ENCODE data around the gene HDHD3.
"Not testable (repeated sequence)": the region's sequence is repeated elsewhere in the genome, so short reads cannot be mapped to it uniquely, and the experiment has no call there.

HDHD3 gene

DNA sequence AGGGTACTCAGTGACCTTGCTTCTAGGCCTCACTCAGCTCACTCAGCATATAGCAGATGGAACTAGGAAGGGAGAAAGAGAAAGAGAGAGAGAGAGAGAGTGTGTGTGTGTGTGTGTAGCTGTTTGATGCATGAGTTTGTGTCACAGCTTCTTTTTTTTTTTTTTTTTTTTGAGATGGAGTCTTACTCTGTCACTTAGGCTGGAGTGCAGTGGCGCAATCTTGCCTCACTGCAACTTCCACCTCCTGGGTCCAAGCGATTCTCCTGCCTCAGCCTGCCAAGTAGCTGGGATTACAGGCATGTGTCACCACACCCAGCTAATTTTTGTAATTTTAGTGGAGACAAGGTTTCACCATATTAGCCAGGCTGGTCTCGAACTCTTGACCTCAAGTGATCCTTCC lies 11.1 kb downstream of the HDHD3 start:
- H2AK5ac ChIP-seq (ENCODE audit: low read length); H3K4ac ChIP-seq (ENCODE audit: low read depth, low read length); H3K4me3 ChIP-seq (ENCODE audit: low read depth, low read length); H4K12ac ChIP-seq (ENCODE audit: low read depth, low read length); H3K27me3 ChIP-seq (ENCODE audit: insufficient read depth, low read length); H4K91ac ChIP-seq (ENCODE audit: low read depth, low read length); H3K18ac ChIP-seq (ENCODE audit: low read length); H3K4me1 ChIP-seq (ENCODE audit: control insufficient read depth in 1 of 2, insufficient read depth in 2 of 2, low read length in 2 of 2); H3K27ac ChIP-seq (ENCODE audit: low read depth, low read length); H3K79me2 ChIP-seq (ENCODE audit: control insufficient read depth, insufficient read depth, low read length, poor library complexity); DNase-seq; H3K14ac ChIP-seq (ENCODE audit: low read length); H3K9ac ChIP-seq (ENCODE audit: low read length); H4K8ac ChIP-seq (ENCODE audit: low read depth, low read length); H2AFZ ChIP-seq (ENCODE audit: insufficient read depth, low read length, poor library complexity); H3K79me1 ChIP-seq (ENCODE audit: low read length); H2BK5ac ChIP-seq (ENCODE audit: low read depth, low read length, poor library complexity); H3K36me3 ChIP-seq (ENCODE audit: control insufficient read depth in 1 of 2, insufficient read depth in 2 of 2, low read length in 2 of 2); H2BK12ac ChIP-seq (ENCODE audit: low read length); H3K4me2 ChIP-seq (ENCODE audit: low read length); H3K9me3 ChIP-seq (ENCODE audit: insufficient read depth, low read depth, low read length); H2BK120ac ChIP-seq (ENCODE audit: insufficient read depth, low read length, poor library complexity); H3K23ac ChIP-seq (ENCODE audit: low read length): not testable (repeated sequence)
- WGBS (ENCODE audit: extremely low coverage, insufficient coverage, insufficient read length) = no CpG with 5 or more reads among the region's 3 CpGs

DNA sequence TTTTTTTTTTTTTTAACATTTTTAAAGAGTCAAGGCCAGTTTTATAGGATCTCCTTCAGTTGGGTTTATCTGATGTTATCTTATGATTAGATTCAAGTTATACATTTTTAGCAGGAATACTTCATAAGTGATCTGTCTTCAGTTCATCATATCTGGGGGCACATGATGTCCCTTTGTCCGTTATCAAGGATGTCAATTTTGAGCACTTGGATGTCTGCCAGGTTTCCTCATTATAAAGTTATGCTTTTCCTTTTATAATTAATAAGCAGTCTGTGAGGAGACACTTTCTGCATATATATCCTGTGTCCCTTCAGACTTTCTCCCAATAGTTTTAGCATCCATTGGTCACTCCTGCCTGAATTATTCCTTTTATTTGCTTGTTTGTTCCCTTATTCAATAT lies 11.8 kb downstream of the HDHD3 start:
- H4K12ac ChIP-seq (ENCODE audit: low read depth, low read length) = no peak overlapping the region
- no CpG with 5 or more reads among the region's 1 CpG for WGBS (ENCODE audit: extremely low coverage, insufficient coverage, insufficient read length)
- H3K36me3 ChIP-seq (ENCODE audit: control insufficient read depth in 1 of 2, insufficient read depth in 2 of 2, low read length in 2 of 2) = no peaks in the 10 kb centered on the region
- no peak overlapping the region for H4K8ac ChIP-seq (ENCODE audit: low read depth, low read length)
- H2BK120ac ChIP-seq (ENCODE audit: insufficient read depth, low read length, poor library complexity) = no peak overlapping the region
- no peak overlapping the region for H2BK5ac ChIP-seq (ENCODE audit: low read depth, low read length, poor library complexity)
- H3K23ac ChIP-seq (ENCODE audit: low read length) = no peak overlapping the region
- no peak overlapping the region for H3K4ac ChIP-seq (ENCODE audit: low read depth, low read length)
- H3K4me3 ChIP-seq (ENCODE audit: low read depth, low read length) = no peak overlapping the region
- H4K91ac ChIP-seq (ENCODE audit: low read depth, low read length) = no peak overlapping the region
- H3K14ac ChIP-seq (ENCODE audit: low read length) = no peak overlapping the region
- DNase-seq = no peak
- H2AK5ac ChIP-seq (ENCODE audit: low read length) = no peak overlapping the region
- H3K79me1 ChIP-seq (ENCODE audit: low read length) = no peaks in the 10 kb centered on the region
- H3K79me2 ChIP-seq (ENCODE audit: control insufficient read depth, insufficient read depth, low read length, poor library complexity) = no peaks in the 10 kb centered on the region
- H3K9me3 ChIP-seq (ENCODE audit: insufficient read depth, low read depth, low read length) = no peaks in the 10 kb centered on the region
- no peaks in the 10 kb centered on the region for H3K27me3 ChIP-seq (ENCODE audit: insufficient read depth, low read length)
- no peak overlapping the region for H2BK12ac ChIP-seq (ENCODE audit: low read length)
- H2AFZ ChIP-seq (ENCODE audit: insufficient read depth, low read length, poor library complexity) = no peak overlapping the region
- H3K4me2 ChIP-seq (ENCODE audit: low read length) = no peak overlapping the region
- H3K18ac ChIP-seq (ENCODE audit: low read length) = no peak overlapping the region
- H3K4me1 ChIP-seq (ENCODE audit: control insufficient read depth in 1 of 2, insufficient read depth in 2 of 2, low read length in 2 of 2) = no peaks in the 10 kb centered on the region
- H3K9ac ChIP-seq (ENCODE audit: low read length) = no peak overlapping the region
- no peak overlapping the region for H3K27ac ChIP-seq (ENCODE audit: low read depth, low read length)

- Histone ChIP-seq H3K9me3 (ENCODE audit: insufficient read depth, low read depth, low read length) (no peaks in the 10 kb centered on the region), H4K91ac (ENCODE audit: low read depth, low read length) (no peak overlapping the region), H3K27ac (ENCODE audit: low read depth, low read length) (no peak overlapping the region), H2BK12ac (ENCODE audit: low read length) (no peak overlapping the region), H3K4me1 (ENCODE audit: control insufficient read depth in 1 of 2, insufficient read depth in 2 of 2, low read length in 2 of 2) (no peaks in the 10 kb centered on the region), H4K8ac (ENCODE audit: low read depth, low read length) (no peak overlapping the region), H3K4ac (ENCODE audit: low read depth, low read length) (no peak overlapping the region), H3K9ac (ENCODE audit: low read length) (no peak overlapping the region), H2AFZ (ENCODE audit: insufficient read depth, low read length, poor library complexity) (no peak overlapping the region), H2BK120ac (ENCODE audit: insufficient read depth, low read length, poor library complexity) (no peak overlapping the region), H3K79me1 (ENCODE audit: low read length) (no peaks in the 10 kb centered on the region), H3K79me2 (ENCODE audit: control insufficient read depth, insufficient read depth, low read length, poor library complexity) (no peaks in the 10 kb centered on the region), H3K4me2 (ENCODE audit: low read length) (no peak overlapping the region), H3K23ac (ENCODE audit: low read length) (no peak overlapping the region), H3K14ac (ENCODE audit: low read length) (no peak overlapping the region), H4K12ac (ENCODE audit: low read depth, low read length) (no peak overlapping the region), H3K27me3 (ENCODE audit: insufficient read depth, low read length) (no peaks in the 10 kb centered on the region), H3K4me3 (ENCODE audit: low read depth, low read length) (no peak overlapping the region), H2BK5ac (ENCODE audit: low read depth, low read length, poor library complexity) (no peak overlapping the region), H3K18ac (ENCODE audit: low read length) (no peak overlapping the region), H2AK5ac (ENCODE audit: low read length) (no peak overlapping the region), H3K36me3 (ENCODE audit: control insufficient read depth in 1 of 2, insufficient read depth in 2 of 2, low read length in 2 of 2) (no peaks in the 10 kb centered on the region)
- no CpG with 5 or more reads among the region's 3 CpGs for WGBS (ENCODE audit: extremely low coverage, insufficient coverage, insufficient read length)
- DNase-seq = no peak
Observed at GRCh38 chr9:113363336-113363735, 13.4 kb downstream of the HDHD3 start.

DNA sequence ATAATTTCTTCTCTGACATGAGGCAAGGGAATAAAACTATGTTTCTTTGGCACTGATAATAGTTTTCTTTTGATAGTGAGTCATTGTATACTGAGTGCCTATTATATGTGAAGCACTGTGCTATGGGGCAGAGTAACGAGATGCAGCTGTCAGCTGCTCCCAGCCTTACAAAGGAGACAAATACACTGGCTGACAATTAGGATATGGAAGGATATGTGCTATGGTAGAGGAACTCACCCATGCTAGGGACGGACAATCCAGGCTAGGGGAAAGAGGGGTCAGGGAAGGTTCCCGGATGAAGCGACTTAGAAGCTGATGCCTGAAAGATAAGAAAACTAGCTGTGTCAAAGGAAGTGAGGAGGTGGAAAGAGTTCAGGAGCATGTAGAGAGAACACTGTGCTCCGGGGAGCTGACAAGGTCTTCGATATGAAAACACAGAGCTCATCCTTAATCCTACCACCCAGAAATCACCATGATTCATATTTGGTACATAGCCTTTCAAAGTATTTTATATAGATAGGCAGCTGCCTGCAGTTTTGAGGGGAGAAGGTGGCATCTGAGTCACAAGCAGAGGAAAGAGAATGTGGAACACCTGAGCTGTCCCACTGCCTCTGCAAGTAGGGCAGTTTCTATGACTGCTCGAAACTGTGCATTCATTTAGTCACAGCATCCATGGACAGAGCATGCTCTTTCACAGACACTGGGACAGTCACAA lies 15.3 kb downstream of the HDHD3 start:
- Histone ChIP-seq H3K79me2 (ENCODE audit: control insufficient read depth, insufficient read depth, low read length, poor library complexity) (no peaks in the 10 kb centered on the region), H3K23ac (ENCODE audit: low read length) (no peak overlapping the region), H2AK5ac (ENCODE audit: low read length) (no peak overlapping the region), H3K14ac (ENCODE audit: low read length) (no peak overlapping the region), H3K4ac (ENCODE audit: low read depth, low read length) (no peak overlapping the region), H2BK120ac (ENCODE audit: insufficient read depth, low read length, poor library complexity) (no peak overlapping the region), H3K4me2 (ENCODE audit: low read length) (no peak overlapping the region), H4K91ac (ENCODE audit: low read depth, low read length) (no peak overlapping the region), H3K18ac (ENCODE audit: low read length) (no peak overlapping the region), H3K4me3 (ENCODE audit: low read depth, low read length) (no peak overlapping the region), H3K27ac (ENCODE audit: low read depth, low read length) (no peak overlapping the region), H3K27me3 (ENCODE audit: insufficient read depth, low read length) (no peaks in the 10 kb centered on the region), H2BK12ac (ENCODE audit: low read length) (no peak overlapping the region), H3K79me1 (ENCODE audit: low read length) (no peaks in the 10 kb centered on the region), H3K9me3 (ENCODE audit: insufficient read depth, low read depth, low read length) (no peaks in the 10 kb centered on the region), H3K4me1 (ENCODE audit: control insufficient read depth in 1 of 2, insufficient read depth in 2 of 2, low read length in 2 of 2) (no peaks in the 10 kb centered on the region), H3K36me3 (ENCODE audit: control insufficient read depth in 1 of 2, insufficient read depth in 2 of 2, low read length in 2 of 2) (no peaks in the 10 kb centered on the region), H2BK5ac (ENCODE audit: low read depth, low read length, poor library complexity) (no peak overlapping the region), H4K8ac (ENCODE audit: low read depth, low read length) (no peak overlapping the region), H2AFZ (ENCODE audit: insufficient read depth, low read length, poor library complexity) (no peak overlapping the region), H4K12ac (ENCODE audit: low read depth, low read length) (no peak overlapping the region), H3K9ac (ENCODE audit: low read length) (no peak overlapping the region)
- no peak for DNase-seq
- no CpG with 5 or more reads among the region's 7 CpGs for WGBS (ENCODE audit: extremely low coverage, insufficient coverage, insufficient read length)

Measured in trophoblast cell (in vitro differentiated cells and primary cell).